Stimulated activated CD4-positive, alpha-beta T cell treated with anti-CD3 and anti-CD28 coated beads, Interleukin-2, amount 100 ng/mL, for 48 hours (primary cell): ENCODE results near the gene ZBTB33.

ENCODE experiments used
- DNase-seq, 2 donors: peaks; one replicate each; pipeline ENCODE4 v3.0.0-alpha.2; 2020

ZBTB33 gene

GRCh38 chrX:120264341-120264740 is 13.7 kb downstream of the ZBTB33 start:
- no peak for DNase-seq

GRCh38 chrX:120269373-120270035 is 18.9 kb downstream of the ZBTB33 start:
- DNase-seq = no peak

DNA sequence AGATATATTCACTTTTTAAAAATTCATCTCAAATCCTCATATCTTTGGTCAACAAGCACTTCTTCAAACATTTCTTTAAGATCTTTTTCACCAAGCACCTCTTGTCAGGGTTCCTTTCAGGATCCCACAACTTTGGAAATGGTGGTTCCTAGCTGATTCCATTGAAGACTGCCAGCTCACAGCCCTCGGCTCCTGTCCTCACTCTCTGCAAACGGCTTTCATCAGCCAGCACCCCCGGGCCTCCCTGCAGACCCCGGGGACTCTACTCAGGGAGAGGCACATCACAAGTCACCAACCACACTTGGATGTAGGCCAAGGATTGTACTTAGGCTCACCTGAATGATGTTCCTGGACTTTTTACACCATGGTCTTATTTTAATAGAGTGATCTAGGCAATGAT is 20.0 kb downstream of the ZBTB33 start:
- no peak for DNase-seq

- DNase-seq = no peak
Measured at GRCh38 chrX:120271218-120271617, 20.6 kb downstream of the ZBTB33 start.

DNA sequence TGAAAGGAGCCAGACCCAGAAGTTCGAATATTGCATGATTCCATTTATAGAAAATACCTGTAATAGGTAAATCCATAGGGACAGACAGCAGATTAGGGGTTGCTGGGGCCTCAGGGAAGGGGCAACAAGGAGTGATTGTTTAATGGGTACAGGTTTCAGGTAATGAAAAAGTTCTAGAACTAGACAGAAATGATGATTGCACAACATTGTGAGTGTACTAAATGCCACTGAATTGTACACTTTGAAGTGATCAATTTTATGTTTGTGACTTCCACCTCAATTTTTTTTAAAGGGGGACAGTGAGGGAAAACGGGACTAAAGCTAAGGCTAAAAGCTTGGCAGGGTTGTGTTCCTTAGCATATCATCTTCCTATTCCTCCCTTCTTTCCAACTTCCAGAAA is 23.5 kb downstream of the ZBTB33 start:
- DNase-seq = no peak

- no peak for DNase-seq
Measured at GRCh38 chrX:120274958-120275357, 24.3 kb downstream of the ZBTB33 start.

- DNase-seq = no peak
Measured at GRCh38 chrX:120281021-120281624, 30.5 kb downstream of the ZBTB33 start.

GRCh38 chrX:120281761-120282160 is 31.1 kb downstream of the ZBTB33 start:
- DNase-seq = no peak

- no peak for DNase-seq
Measured at GRCh38 chrX:120282697-120283096, 32.1 kb downstream of the ZBTB33 start.

- DNase-seq = no peak
Measured at GRCh38 chrX:120286733-120287512, 36.3 kb downstream of the ZBTB33 start.

- no peak for DNase-seq
Measured at GRCh38 chrX:120287513-120288112, 37.0 kb downstream of the ZBTB33 start.

- DNase-seq = no peak
Measured at GRCh38 chrX:120290107-120290506, 39.5 kb downstream of the ZBTB33 start.

GRCh38 chrX:120291211-120291610 is 40.6 kb downstream of the ZBTB33 start:
- DNase-seq = no peak

DNA sequence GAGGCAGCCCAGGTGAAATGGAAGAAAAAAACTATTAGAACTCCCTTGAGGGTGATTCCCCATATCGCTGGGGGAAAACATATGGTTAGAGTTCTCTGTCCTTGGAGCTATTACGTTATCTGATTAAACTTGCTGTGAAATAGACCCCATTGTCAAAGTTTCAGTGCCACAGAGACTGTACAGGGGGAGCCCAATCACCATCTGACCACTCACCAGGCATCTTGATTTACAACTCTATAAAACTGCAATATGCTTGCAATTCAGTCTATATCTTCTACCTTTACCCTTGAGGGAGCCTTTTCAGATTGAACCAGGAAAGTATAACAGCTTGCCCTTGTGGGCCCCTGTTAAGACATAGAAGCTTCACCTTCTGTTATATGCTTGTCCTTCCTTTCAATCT is 42.4 kb downstream of the ZBTB33 start:
- DNase-seq = no peak

- no peak for DNase-seq
Measured at GRCh38 chrX:120294651-120295050, 44.0 kb downstream of the ZBTB33 start.

DNA sequence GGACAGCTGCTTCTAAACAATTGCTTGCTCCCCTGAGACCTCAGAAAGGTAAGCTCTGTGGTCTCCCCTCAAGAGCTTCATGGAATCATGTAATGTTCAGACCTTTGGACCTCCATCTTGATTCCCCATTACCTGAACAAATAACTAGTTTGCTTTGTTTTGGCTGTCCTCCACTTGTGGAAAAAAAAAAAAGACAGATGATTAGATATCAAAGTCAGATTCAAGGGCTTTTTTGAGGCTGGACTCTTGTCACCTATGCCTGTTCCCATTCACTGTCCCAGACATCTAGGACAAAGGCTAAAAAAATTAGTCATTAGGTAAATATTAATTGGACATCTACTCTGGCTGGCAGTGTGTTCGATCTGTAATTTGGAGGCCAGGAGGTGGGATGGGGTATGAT is 47.3 kb downstream of the ZBTB33 start:
- no peak for DNase-seq

- no peak for DNase-seq
Measured at GRCh38 chrX:120299928-120300327, 49.3 kb downstream of the ZBTB33 start.

DNA sequence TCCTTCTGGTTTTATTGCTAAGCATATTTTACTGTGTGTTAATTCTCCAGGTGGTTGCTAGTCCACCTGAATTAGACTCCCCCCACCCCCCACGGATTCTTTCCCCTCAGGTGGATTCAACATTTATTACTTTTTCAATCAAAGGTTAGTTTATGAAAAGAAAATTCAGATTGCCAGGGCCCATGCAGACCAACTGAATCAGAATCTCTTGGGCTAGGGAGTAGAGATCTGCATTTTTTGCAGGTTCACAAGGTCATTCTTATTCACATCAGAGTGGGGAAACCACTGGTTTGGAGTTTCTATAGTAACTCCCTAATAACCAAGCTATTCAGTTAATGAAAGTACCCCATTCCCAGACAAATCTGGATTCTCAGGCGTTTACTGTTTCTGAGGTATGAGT is 50.9 kb downstream of the ZBTB33 start:
- no peak for DNase-seq

- no peak for DNase-seq
Measured at GRCh38 chrX:120301960-120302359, 51.3 kb downstream of the ZBTB33 start.

DNA sequence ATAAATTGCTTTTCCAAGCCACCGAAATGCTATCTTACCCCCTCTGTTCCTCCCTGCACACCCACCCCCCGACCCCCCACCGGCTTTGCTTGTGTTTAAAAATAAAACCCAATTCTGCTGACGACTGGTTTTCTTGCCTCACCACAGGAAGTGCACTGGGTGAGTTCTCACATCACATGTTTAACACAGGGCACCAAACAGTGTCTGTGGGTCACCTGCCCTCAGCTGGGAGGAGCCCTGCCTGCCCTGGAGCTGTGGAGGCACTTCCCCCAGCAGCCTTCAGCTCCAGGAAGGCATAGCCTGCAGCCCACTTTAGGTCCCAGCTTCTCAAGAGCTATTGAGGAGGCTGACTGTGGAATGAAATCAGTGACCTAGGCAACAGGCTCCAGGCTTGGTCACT is 51.8 kb downstream of the ZBTB33 start:
- DNase-seq = no peak

GRCh38 chrX:120304256-120304655 is 53.6 kb downstream of the ZBTB33 start:
- no peak for DNase-seq

DNA sequence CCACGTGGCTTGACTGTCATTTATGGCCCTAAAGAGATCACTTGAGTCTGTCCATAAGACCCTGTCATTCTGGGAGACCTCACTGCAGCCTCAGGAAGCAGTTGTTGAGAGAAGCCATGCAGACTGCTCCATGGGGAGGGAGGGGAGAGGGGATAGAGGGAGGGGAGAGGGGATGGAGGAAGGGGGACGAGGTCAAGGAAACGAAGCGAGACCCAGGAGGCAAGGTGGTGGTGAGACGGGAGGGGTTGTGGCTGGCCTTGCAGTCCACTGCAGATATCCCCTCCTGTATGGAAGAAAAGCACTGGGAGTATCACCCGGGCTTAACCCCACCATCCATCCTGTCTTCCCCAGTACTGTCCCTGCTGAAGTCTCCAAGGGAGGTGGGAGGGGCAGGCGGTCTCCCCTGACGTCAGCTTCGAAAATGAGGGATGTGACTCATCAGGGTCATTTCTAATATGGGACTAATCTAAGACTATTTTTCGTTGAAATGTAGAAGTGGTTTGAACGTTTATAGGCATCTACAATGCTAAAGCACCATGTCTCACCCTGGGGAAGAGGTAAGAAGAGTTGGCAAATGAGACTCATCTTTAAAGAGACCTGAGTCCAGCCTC is 55.0 kb downstream of the ZBTB33 start:
- no peak for DNase-seq

GRCh38 chrX:120306630-120307029 is 56.0 kb downstream of the ZBTB33 start:
- DNase-seq = no peak
